PC-9 (cell line): Measurements from ENCODE around the gene ZNF804A. TPM values are rescaled to one million over a fixed set of nuclear protein-coding genes. Genes with fewer than 3 reads are reported as not detected.

Experiments
- BruUV-seq: library from RNA; stranded (reverse); fragments of 400-500 nt; replicated peaks from 2 replicates; lab custom pipeline; 2021; lab: Mats Ljungman, UMichigan
- CTCF ChIA-PET: fragments of 300-600 bp; sonication (Branson Sonifier 250); formaldehyde crosslinking; loops from one replicate; lab custom pipeline; 2022; ENCODE audit warnings: antibody characterized with exemption; lab: Charles Lee
- POLR2A ChIA-PET: fragments of 300-600 bp; sonication (Branson Sonifier 250); formaldehyde crosslinking; loops from one replicate; lab custom pipeline; 2022; ENCODE audit warnings: antibody characterized with exemption; ENCODE audit not compliant: unreplicated experiment; lab: Charles Lee
- DNase-seq, 2 experiments: peaks; one replicate each; pipeline versions ENCODE4 v3.0.0 to v3.0.0-alpha.2; 2015 to 2022; ENCODE audit warnings: mixed read lengths in 1 of 2
- H2AFZ ChIP-seq: fragments of 200-600 bp; sonication (generic); 2 replicates; pipeline ENCODE4 v1.8.1; 2017; ENCODE audit warnings: antibody characterized with exemption
- H3F3A ChIP-seq: fragments of 200-600 bp; sonication (generic); 2 replicates; pipeline ENCODE4 v1.8.1; 2017; ENCODE audit warnings: antibody characterized with exemption, mild to moderate bottlenecking, low read depth; ENCODE audit not compliant: insufficient read depth
- H3K27ac ChIP-seq: fragments of 200-600 bp; sonication (generic); 2 replicates; pipeline ENCODE4 v1.6.1; 2016; ENCODE audit warnings: mixed run types
- H3K27me3 ChIP-seq: fragments of 200-600 bp; sonication (generic); 2 replicates; pipeline ENCODE4 v1.6.1; 2016; ENCODE audit warnings: low read depth, mixed run types; ENCODE audit not compliant: insufficient read depth
- H3K36me3 ChIP-seq: fragments of 200-600 bp; sonication (generic); 2 replicates; pipeline ENCODE4 v1.6.1; 2016; ENCODE audit warnings: low read depth, mixed run types
- H3K4me1 ChIP-seq: fragments of 200-600 bp; sonication (generic); replicated peaks from 2 replicates; pipeline ENCODE4 v1.6.1; 2016; ENCODE audit warnings: mixed run types; ENCODE audit not compliant: insufficient read depth
- H3K4me2 ChIP-seq: fragments of 200-600 bp; sonication (generic); 2 replicates; pipeline ENCODE4 v1.6.1; 2017; ENCODE audit warnings: mixed run types
- H3K4me3 ChIP-seq: fragments of 200-600 bp; sonication (generic); 2 replicates; pipeline ENCODE4 v1.6.1; 2016; ENCODE audit warnings: mixed run types
- H3K79me2 ChIP-seq: fragments of 200-600 bp; sonication (generic); 2 replicates; pipeline ENCODE4 v1.6.1; 2017; ENCODE audit warnings: low read depth, mixed run types
- H3K9me2 ChIP-seq: fragments of 200-600 bp; sonication (generic); 2 replicates; pipeline ENCODE4 v1.8.1; 2017; ENCODE audit warnings: mild to moderate bottlenecking; ENCODE audit not compliant: insufficient read depth
- H3K9me3 ChIP-seq: fragments of 200-600 bp; sonication (generic); 2 replicates; pipeline ENCODE4 v1.8.1; 2016; ENCODE audit warnings: low read depth; ENCODE audit not compliant: insufficient read depth
- H4K20me1 ChIP-seq: fragments of 200-600 bp; sonication (generic); 2 replicates; pipeline ENCODE4 v1.8.1; 2017; ENCODE audit not compliant: insufficient read depth
- EZH2 ChIP-seq: fragments of 200-600 bp; sonication (generic); IDR thresholded peaks from 2 replicates; pipeline ENCODE4 v1.8.0; 2017; ENCODE audit warnings: antibody characterized with exemption, low read depth
- intact Hi-C: fragments of 100-400 bp; cut with micrococcal nuclease; formaldehyde crosslinking; loops from one replicate; pipeline ENCODE4 v1.10.0; 2022; ENCODE audit not compliant: unreplicated experiment
- total RNA-seq: library from RNA; stranded (reverse); gene quantifications from 2 replicates; pipeline ENCODE4 v1.2.3, GENCODE V29; 2021
- TF ChIP-seq, protein P1 (sequence below): fragments of 200-600 bp; sonication (generic); conservative IDR thresholded peaks from 2 replicates; pipeline ENCODE4 v1.6.1; 2017; ENCODE audit warnings: mixed run types, antibody characterized with exemption, mild to moderate bottlenecking, moderate library complexity

The ZNF804A gene
- total RNA-seq, 1 experiment from 2014 or later = not detected

DNA sequence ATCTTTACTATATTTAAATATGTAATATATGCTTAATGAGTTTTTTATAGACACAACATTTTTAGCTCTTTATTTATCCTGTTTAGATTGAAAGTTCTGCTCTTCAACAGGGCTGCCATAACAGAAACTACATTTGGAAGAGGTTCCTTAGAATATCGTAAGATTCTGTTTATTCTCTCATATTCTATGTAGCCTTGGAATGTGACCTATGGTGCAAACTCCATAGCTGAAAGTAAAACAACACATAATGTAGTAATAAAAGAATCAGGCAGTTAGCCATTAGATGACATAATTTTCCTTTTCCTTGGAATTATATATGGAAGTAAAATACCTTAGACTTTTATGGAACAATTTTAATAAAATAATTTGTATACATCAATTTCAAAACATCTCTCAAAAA, 91.3 kb downstream of the ZNF804A start:
- H3K9me3 ChIP-seq = no peaks in the 10 kb centered on the region
- no peaks in the 10 kb centered on the region for H3K36me3 ChIP-seq
- H3K4me2 ChIP-seq = no peak overlapping the region
- H3K27me3 ChIP-seq = no peaks in the 10 kb centered on the region
- no peaks in the 10 kb centered on the region for H3K79me2 ChIP-seq
- H3K4me3 ChIP-seq = no peak overlapping the region
- intact Hi-C loops = no loop called here
- no peaks in the 10 kb centered on the region for H3K4me1 ChIP-seq
- no peak overlapping the region for H2AFZ ChIP-seq
- DNase-seq = no peak
- ChIA-PET CTCF (no interaction called here), POLR2A (interaction anchor here (0.6 kb wide), 1 partner anchor 496 kb away, joined by 3 read pairs; no protein-coding TSS in a partner anchor)
- H3K9me2 ChIP-seq = no peaks in the 10 kb centered on the region
- BruUV-seq = no TSS peak
- no peaks in the 10 kb centered on the region for H3F3A ChIP-seq
- H4K20me1 ChIP-seq = no peaks in the 10 kb centered on the region
- H3K27ac ChIP-seq = no peak overlapping the region
- no peak for TF ChIP-seq EZH2
- TF ChIP-seq, protein P1, sequence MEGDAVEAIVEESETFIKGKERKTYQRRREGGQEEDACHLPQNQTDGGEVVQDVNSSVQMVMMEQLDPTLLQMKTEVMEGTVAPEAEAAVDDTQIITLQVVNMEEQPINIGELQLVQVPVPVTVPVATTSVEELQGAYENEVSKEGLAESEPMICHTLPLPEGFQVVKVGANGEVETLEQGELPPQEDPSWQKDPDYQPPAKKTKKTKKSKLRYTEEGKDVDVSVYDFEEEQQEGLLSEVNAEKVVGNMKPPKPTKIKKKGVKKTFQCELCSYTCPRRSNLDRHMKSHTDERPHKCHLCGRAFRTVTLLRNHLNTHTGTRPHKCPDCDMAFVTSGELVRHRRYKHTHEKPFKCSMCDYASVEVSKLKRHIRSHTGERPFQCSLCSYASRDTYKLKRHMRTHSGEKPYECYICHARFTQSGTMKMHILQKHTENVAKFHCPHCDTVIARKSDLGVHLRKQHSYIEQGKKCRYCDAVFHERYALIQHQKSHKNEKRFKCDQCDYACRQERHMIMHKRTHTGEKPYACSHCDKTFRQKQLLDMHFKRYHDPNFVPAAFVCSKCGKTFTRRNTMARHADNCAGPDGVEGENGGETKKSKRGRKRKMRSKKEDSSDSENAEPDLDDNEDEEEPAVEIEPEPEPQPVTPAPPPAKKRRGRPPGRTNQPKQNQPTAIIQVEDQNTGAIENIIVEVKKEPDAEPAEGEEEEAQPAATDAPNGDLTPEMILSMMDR = no peak

GRCh38 chr2:184692141-184692734, 93.9 kb downstream of the ZNF804A start:
- intact Hi-C loops = no loop called here
- no TSS peak for BruUV-seq

GRCh38 chr2:184696644-184697043, 98.3 kb downstream of the ZNF804A start:
- no peaks in the 10 kb centered on the region for H4K20me1 ChIP-seq
- no peaks in the 10 kb centered on the region for H3K9me3 ChIP-seq
- H2AFZ ChIP-seq = no peak overlapping the region
- no peaks in the 10 kb centered on the region for H3K9me2 ChIP-seq
- POLR2A ChIA-PET = no interaction called here
- no peaks in the 10 kb centered on the region for H3K27me3 ChIP-seq
- H3K4me3 ChIP-seq = no peak overlapping the region
- H3K79me2 ChIP-seq = no peaks in the 10 kb centered on the region
- BruUV-seq = no TSS peak
- CTCF ChIA-PET = no interaction called here
- no peaks in the 10 kb centered on the region for H3F3A ChIP-seq
- no peak overlapping the region for H3K27ac ChIP-seq
- TF ChIP-seq EZH2 = no peak
- TF ChIP-seq, protein P1 = no peak
- no peak overlapping the region for H3K4me2 ChIP-seq
- no peak for DNase-seq
- H3K4me1 ChIP-seq = no peaks in the 10 kb centered on the region
- no peaks in the 10 kb centered on the region for H3K36me3 ChIP-seq
- intact Hi-C loops = no loop called here

More at GRCh38 chr2:184692141-184692734, 93.9 kb downstream of the ZNF804A start:
- CTCF ChIA-PET = no interaction called here
- Histone ChIP-seq H3K4me3 (no peak overlapping the region), H3F3A (no peaks in the 10 kb centered on the region), H3K9me3 (no peaks in the 10 kb centered on the region), H2AFZ (0 out of 2 replicates have a peak overlapping the region, but pooled peaks have one; percentile 27), H3K27ac (no peak overlapping the region), H3K79me2 (no peaks in the 10 kb centered on the region), H3K9me2 (no peaks in the 10 kb centered on the region), H3K4me1 (no peaks in the 10 kb centered on the region), H3K4me2 (no peak overlapping the region), H4K20me1 (no peaks in the 10 kb centered on the region), H3K36me3 (no peaks in the 10 kb centered on the region), H3K27me3 (no peaks in the 10 kb centered on the region)
- POLR2A ChIA-PET = no interaction called here
- no peak for DNase-seq
- no peak for TF ChIP-seq EZH2
- TF ChIP-seq, protein P1 = no peak
